NCI-H1105 (cell line): ENCODE results near the gene IRF2.
A peak's percentile ranks its signal among the peaks of the same experiment; 100 is the strongest.

ENCODE experiments used
- DNase-seq: peaks from one replicate; lab custom pipeline; 2025; lab: John Stamatoyannopoulos, UW

Gene IRF2

DNA sequence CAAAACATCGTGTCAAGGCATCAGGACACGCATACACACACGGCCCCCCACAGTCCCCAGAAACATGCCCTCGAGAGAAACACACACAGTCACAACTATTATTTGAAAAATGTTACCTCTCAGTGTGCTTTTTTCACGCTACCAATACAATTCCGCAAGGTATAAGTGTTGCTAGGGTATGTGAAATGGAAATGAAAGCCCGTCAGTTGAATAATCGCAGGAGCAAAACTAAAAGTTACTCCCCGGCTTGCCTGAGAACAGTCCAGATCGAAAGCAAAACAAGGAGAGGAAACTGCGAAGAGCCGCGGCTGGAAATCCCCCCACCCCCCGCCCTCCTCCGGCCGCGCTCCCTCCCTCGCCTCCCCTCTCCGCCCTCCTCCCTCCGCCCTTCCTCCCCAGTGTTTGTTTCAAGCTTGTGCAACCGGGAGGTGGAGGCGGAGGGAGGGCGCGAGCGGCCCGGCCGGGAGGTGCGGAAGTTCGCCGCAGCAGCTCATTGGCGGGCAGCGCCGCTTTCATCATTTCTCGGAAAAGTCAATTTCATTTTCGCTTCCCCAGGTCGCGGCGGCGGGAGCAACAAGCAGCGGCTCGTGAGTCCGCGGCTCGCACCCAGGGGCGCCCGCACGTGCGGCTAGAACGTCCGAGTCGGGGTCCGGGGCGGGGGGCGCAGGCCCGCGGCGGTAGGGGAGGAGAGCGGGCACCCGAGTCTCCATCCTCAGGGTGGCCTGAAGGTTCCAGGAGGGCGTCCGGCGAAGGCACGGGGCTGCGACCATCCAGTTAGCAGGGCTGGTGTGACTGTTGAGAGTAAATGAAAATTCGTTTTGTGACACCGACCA lies at the start of gene IRF2:
Gene IRF2, minus strand, starts transcription at position 288 of the 833 bp plus-strand sequence. CDS start 45,486 bp downstream, outside the sequence.
- DNase-seq: peak; percentile 69

DNA sequence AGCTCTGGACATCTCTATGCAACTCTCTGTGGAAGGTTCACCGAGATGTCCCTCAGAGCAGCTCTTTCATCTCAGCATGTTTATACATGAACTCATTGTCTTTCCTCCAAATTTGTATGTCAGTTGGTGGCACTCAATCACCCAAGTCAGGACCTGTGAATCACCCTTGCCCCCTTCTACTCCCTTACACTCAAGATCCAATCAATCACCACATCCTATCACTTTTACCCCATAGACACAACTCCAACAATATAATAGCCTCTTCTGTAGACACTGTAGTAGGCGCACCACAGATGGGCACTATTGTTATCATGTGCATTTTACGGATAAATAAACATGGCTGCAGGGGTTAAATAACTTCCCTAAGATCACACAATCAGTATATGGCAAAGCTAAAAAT lies 41.3 kb upstream of the IRF2 start:
- DNase-seq: no peak

DNA sequence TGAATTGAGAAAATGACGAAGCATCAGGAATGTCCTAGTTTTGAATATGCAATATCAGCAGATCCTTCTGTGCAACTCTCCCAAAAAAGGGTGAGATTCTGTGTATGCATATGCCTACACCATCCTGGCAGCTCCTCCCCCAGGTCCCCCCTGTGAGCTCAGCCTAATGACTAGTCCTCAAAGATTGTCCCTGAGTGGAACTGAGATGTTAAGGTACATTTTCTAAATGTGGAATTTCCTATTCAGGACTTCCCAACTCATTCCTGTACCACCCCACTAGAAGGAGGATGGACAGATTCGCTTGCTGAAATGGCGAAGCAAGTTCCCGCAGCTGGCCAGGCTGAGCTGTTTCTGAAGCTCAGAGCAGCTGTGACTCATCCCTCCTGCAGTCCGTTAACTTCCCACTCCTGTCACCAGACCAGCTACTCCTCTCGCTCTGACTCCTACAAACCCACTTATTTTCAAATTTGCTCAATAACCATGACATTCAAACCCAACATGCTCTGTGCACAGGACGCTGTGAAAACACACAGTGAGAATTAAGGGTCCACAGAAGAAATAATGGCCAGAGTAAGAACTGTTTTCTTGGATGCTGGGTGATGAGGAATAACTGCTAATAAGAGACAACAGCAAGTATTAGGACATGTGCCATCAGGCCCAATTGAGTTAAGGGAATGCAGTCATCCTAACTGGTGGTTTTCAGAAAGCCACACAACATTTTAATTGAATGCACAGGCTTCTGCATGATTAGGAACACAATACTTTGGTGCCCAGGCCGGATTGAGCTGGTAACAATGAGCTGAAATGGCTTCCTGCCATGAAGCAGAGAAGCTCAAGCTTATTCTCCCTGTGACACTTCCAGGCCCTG lies 40.0 kb upstream of the IRF2 start:
- DNase-seq: no peak

DNA sequence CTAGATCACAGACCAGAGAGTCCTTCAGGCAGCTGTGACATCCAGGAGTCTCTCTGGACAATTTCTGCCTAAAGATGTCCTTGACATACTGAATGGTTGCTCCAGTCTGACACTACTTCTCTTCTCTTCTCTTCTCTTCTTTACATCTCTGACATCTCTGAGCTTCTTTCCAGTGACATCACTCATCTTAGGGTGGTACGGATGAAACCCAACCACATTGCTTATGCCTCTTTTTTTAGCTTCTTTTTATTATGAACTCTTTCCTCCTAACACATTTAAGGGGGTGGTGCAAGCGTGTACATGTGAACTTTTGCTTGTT lies 39.4 kb upstream of the IRF2 start:
- DNase-seq: no peak

DNA sequence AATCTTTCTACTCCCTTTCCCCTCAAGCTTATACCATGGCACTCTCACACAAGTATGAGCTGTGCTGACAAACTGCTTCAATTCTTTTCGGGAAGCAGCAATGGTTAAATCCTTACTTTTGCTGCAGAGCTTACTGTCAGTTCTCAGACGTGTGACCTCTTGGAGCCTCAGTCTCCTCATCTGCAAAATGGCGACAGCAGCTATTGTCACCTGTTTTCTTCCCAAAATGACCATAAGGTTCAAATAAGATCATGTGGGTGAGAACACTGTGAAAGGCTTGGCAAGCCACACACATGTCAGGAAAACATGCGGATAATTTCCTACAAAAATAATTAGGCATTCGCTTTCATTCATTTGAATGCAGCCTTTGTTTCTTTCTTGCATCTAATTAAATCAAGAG lies 36.8 kb upstream of the IRF2 start:
- no peak for DNase-seq

DNA sequence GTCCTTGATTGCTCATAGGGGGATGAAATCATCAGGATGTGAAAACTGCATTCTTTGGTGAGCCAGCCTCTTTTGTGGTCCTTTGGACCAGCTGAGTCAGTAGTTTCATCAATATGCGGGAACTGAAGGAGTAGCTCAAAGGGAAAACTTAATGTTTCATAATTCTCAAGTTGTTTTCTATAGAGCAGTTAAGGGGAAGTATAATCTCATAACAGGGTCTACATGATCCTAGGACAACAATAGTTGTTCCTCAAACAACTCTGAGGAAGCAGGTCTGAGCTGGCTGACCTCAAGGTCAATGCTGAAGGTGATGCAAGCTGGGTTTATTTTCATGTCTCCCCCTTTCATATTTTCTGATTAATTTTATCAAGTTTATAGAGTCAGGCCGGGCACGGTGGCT lies 36.1 kb upstream of the IRF2 start:
- DNase-seq: no peak

DNA sequence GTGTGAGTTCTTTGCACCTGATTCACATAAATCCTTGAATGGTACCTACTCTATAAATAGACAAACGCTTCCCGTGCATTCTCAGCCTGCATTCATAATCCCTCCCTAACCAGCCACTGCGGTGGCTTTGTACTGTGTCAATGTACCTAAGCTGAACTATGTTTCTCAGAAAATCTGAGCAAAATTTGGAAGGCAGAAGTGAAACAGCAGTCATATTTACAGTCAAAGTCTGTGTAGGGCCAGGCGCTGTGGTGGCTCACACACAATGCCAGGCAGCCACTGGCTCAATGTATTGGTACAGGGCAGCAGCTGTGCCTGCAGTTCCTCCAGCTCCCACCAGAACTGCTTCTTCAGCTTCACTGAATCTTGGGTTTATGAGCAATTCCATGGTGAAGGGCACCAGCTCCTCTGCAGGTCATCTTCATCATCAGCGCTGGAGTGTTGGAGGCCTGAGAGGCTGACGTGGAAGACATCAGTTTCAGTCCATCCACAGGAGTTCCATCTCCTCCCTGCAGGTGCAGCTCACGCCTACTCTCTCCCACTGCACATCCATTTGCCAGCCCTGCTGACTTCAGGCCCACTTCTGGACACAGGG lies 32.3 kb upstream of the IRF2 start:
- DNase-seq: no peak

DNA sequence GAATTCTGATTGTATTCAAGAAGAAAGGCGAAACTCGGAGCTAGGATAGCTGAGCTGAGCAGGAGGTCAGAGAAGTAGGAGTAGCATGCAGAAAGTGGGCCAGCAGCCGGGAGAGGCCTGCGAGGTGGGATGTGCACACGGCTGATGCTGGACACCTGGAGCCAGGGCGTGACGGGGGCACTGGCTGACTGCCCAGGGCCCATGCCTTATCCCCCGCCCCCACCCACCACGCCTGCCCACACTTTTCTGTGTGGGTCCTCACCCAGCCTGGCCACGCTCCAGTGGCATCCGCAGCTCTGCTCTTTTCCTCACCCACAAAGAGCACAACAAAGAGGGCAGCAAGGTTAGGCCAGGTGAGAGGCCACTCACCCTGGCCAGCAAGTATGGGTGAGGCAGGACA lies 30.0 kb upstream of the IRF2 start:
- no peak for DNase-seq

DNA sequence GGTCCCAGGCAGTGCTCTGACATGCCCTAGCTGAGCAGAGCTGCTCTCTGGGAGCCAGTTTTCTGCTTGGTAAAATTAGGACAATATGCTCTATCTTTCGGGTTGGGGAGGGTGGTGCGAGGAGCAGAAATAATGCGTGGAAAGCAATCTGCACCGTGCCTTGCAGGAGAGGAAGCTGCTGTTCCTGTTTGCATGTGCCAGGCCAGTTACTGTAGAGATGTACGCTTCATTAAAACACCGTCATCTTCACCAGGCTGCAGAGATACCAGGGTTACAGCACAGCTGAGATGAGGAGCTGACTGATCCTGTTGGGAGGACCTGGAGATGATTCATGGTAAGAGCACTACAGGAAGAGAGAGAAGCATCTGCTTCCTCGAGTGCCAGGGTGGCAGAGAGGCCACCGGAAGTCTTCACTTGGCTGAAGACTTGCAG lies 29.5 kb upstream of the IRF2 start:
- DNase-seq: no peak

DNA sequence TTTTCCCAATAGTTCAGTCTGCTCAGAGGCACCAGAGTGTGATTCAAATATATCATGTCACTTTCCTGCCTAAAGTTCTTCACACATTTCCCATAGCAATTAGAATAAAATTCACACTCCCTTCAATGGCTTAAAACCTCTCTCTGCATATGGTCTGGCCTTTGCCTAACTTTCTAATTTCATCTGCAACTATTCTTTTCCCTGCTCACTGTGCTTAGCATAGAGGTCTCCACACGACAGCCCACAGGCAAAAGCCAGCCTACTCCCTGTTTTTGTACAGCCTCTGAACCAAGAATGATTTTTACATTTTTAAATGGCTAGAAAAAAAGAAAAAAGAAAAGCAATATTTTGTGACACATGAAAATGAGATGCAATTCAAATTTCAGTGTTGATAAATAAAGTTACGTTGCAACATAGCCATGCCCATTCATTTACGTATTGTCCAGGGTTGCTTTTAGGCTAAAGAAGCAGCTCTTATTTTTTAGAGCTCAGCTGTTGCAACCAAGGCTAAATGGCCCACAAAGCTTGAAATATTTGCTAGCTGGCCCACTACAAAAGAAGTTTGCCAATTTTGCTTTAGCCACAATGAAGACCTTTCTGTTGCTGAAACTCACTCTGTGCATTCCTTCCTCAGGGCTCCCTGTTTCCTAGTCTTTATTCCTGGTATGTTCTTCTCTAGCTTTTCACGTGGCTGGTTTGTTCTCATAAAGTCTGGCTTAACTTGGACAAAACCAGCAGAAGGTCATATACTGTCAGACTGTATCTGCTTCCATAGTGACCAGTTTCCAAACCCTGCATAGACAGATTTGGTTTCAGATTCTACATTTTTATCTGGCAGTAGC lies 26.6 kb upstream of the IRF2 start:
- DNase-seq: no peak

DNA sequence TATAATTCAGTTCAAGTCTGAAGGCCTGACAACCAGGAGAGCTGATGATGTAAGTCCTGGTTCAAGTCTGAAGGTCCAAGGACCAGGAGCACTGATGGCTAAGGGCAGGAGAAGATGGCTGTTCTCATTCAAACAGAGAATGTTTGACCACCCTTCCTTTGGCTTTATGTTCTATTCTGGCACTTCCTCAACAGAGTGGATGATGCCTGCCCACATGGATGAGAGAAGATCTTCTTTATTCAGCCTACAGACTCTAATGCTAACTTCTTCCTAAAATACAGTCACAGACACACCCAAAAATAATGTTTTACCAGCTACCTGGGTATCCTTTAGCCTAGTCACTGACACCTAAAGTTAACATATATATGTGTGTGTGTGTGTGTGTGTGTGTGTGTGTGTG lies 25.6 kb upstream of the IRF2 start:
- DNase-seq: no peak

DNA sequence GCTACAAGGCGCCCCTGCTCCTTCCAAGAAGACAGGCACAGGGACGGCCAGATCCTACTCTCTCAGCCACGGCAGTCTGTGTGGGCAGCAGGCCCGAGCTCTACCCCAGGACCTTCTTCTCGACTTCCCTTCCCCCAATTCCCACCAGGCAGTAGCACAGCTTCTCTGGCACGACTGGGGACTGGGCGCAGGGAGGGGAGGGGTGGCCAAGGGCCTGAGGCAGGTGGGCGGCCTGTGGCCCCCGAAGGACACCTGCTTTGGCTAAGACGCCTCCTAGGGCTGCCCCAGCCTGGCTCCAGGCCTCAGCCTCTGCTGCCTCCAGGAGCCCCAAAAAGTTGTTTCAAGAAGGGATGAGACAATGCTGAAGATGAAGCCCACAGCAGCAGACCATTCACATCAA lies 24.2 kb upstream of the IRF2 start:
- no peak for DNase-seq

DNA sequence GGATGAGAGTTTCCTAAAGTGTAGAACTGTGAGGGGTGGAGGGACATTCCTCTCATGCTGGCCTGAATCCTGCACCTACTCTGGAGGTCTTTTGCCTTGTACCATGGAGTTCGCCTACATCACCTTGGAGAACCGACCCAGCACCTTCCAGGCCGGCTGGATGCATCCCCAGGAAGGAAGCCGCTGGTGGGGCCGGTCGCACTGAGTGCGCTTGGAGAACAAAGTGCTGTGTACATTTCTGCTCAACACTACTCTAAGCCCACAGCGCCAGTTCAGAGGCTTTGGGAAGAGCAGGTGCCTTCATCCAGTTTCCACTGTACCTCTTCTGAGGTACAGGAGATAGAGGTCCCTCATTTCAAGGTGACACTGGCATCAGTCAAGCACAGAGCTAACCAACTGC lies 15.4 kb upstream of the IRF2 start:
- no peak for DNase-seq

DNA sequence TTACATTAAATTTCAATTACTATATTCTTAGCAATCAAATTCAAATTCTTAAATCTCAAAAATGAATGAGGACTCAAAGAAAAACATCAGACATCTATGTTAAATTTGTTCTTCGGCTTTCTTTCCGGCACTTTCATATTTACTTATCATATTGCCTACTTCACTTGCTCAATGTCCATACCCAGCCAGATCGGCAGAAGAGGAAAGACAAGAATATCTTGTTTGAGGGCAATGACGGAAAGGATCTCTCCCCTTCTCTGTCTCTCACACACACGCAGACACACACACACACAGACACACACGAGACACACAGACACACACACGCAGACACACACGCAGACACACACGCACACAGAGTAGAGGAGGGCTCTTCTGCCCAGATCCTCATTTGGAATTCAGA lies 13.2 kb upstream of the IRF2 start:
- no peak for DNase-seq

DNA sequence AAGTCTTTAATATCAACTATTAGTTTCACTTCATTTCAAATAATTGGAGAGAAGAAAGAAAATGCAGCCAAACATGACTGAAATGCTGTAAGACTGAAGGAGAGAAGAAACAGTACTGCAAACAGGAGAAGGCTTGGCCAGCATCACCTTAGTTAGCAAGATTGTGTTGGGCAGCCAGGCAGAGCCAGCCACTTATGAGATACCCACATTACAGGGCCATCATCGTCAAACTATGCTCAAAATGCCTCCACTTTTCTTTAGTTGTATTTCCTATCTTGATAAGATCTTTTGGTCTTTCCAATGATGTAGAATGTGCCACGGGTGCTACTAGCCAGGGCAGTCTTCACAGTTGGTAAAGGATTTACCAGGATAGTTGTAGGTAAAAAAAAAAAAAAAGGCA lies 10.9 kb upstream of the IRF2 start:
- no peak for DNase-seq

DNA sequence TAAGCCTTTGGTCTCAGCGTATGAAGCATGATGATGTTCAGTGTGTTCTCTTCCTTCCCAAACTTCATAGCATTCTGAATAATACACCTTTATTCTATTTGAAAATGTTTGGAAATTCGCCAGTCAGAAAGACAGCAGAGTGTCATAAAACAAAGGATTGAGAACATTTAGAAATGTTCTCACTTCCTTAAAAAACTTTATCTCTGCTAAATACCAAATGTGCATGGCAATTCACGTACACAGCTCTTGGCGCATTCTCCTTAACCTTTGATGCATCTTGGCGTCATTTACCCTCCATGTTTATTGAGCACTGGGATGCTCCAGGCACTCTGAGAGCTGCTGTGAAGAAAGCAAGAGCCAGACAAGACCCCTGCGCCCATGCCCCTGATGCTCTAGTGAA lies 7.2 kb upstream of the IRF2 start:
- DNase-seq: no peak

DNA sequence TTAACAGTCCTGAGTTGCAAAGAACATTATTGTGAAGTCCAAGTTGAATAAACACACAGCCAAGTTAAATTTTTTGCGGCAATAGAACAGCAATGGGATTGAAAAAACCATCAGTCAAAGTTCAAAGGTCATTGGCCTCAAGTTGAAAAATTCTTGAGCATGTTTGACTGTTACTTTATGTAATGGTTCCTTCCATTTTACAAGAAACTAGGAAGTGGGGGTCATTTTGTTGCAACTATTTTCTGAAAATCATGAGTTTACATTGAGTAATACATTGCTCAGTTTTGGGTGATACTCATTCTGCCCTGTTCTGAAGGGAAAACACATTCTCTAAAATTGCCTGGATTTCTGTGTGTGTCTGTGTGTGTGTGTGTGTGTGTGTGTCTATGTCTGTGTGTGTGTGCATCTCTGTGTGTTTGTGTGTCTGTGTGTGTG lies 5.2 kb upstream of the IRF2 start:
- no peak for DNase-seq

DNA sequence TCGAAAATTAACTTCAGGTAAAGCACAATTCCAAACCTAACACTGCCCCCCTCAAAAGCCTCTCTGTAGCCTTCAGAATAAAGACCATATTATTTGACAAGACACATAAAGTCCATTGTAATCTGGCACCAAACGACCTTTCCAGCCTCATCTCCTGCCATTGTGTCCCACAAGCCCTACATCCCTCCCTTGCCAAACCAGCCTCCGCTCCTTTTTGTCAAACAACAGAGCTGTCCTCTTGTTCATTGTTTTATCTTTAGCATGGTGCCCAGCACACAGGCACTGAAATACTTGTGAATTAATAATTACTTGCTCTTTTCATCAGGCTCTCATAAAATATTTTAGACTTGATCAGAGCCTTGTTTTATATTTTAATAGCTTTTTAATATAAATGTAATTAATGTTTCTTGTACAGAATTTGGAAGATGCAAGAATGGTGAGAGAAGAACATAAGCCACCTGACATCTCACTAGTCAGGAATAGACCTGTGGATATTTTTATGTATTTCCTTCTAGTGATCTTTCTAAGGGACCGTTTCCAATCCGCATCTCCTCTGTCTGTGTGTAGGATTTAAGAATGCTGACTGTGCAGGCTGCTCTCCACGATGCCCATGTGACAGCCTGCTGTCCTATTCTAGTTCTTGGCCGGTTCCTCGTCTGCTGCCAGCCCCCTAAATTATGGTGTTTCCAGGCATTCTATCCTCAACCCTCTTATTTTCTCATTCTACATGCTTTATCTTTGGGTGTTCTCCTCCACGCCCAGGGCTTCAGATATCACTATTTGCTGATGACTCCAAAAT lies 3.0 kb upstream of the IRF2 start:
- DNase-seq: no peak

DNA sequence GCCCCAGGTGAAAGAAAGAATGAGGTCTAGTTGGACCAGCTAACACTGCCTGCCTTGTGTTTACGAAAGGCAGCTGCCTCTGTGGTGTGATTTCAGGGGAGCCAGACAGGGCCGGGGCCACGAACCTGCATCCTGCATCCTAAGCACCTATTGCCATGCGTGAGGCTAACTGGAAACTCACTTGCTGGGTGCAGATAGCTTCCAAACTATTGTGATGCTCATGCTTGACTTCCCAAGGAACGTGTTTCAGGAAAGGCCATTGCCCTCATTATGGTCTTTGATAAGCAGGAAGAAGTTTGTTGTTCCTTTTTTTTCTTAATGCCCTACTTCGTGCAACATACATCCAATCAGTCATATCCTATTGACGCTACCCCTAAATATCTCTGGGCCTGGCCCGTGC lies 2.3 kb upstream of the IRF2 start:
- DNase-seq: no peak

DNA sequence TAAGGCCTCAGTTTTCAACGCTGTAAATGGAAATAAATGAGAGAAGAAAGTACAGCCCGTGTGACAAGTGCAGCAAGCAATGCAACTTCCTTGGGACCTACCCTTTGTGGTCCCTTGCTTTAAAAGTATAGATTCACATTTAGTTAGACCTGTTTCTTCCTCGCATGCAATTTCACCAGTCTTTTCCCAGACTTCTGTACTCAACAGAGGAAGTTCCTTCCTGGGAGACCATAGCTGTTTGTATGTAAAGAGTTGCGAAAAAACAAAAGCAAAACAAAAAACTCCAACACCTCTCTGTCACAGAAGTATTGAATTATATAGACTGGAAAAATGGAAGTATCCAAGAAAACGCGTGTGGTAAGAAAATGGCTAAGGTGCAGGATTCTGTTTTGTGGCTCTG lies 1.1 kb upstream of the IRF2 start:
- no peak for DNase-seq

DNA sequence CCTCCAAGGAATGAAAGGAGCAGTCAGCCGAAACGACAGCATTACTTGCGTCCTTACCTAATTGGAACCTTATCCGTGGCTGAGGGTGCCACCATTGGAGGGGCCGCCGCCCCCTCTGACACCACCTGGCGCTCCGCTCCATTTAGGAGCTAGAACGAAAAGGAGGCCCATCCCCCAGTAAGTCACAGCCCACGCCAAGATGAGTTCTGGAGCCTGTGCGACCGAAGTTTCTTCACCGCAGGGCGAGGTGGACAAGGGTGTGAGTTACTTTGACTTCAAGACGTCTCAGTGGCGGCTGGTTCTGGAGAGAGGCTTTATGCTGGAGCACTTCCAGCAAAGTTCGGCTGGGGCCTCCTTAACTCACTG lies 729 bp upstream of the IRF2 start:
- DNase-seq: no peak
